ENCODE measurements around the gene NCKAP5L. TPM values are rescaled to one million over a fixed set of nuclear protein-coding genes. Genes with fewer than 3 reads are reported as not detected.

The NCKAP5L gene
- total RNA-seq, 6 donors from 2014 or later: 21.1 to 58.9 (median 30.8) TPM

- no peak for DNase-seq
These were observed 24.3 kb downstream of the NCKAP5L start for GRCh38 chr12:49803693-49804450.

GRCh38 chr12:49801141-49802063, 26.8 kb downstream of the NCKAP5L start:
- no peak for DNase-seq
- WGBS, 2 donors: 88 to 91% methylated on average over 15 to 17 of the region's 17 CpGs
- Histone ChIP-seq H3K9me3 (no peaks in the 10 kb centered on the region), H3K36me3 (peaks cover 0 to 89% (median 83%) of the 10 kb centered on the region in 4 donors), H3K27ac (no peak overlapping the region), H3K27me3 (no peaks in the 10 kb centered on the region), H3K4me1 (no peaks in the 10 kb centered on the region), H3K4me3 (no peak overlapping the region)
- TF ChIP-seq CTCF (IDR thresholded peaks at IDR 0.05) (no peak), POLR2A (IDR thresholded peaks at IDR 0.05) (no peak), POLR2AphosphoS5 (IDR thresholded peaks at IDR 0.05) (no peak), EP300 (IDR thresholded peaks at IDR 0.05) (no peak)
- peak in 1 of 2 donors; percentile 25 for ATAC-seq (ENCODE audit: low FRiP score in 2 of 2)

More at GRCh38 chr12:49803693-49804450, 24.3 kb downstream of the NCKAP5L start:
- H3K9me3 ChIP-seq: no peaks in the 10 kb centered on the region
- no peak overlapping the region for H3K4me3 ChIP-seq
- WGBS, 2 donors: 88 to 91% methylated on average over 10 to 12 of the region's 12 CpGs
- no peak for ATAC-seq (ENCODE audit: low FRiP score in 2 of 2)
- no peaks in the 10 kb centered on the region for H3K27me3 ChIP-seq
- TF ChIP-seq POLR2AphosphoS5 (IDR thresholded peaks at IDR 0.05): no peak
- TF ChIP-seq POLR2A (IDR thresholded peaks at IDR 0.05): no peak
- TF ChIP-seq CTCF (IDR thresholded peaks at IDR 0.05): no peak
- no peak for TF ChIP-seq EP300 (IDR thresholded peaks at IDR 0.05)
- H3K36me3 ChIP-seq: peaks cover 0 to 67% (median 61%) of the 10 kb centered on the region in 4 donors
- H3K4me1 ChIP-seq: peaks cover 6 to 13% (median 8%) of the 10 kb centered on the region in 4 donors
- H3K27ac ChIP-seq: no peak overlapping the region

- TF ChIP-seq EP300 (IDR thresholded peaks at IDR 0.05) (no peak), POLR2A (IDR thresholded peaks at IDR 0.05) (no peak), POLR2AphosphoS5 (IDR thresholded peaks at IDR 0.05) (no peak), CTCF (IDR thresholded peaks at IDR 0.05) (no peak)
- no peaks in the 10 kb centered on the region for H3K4me1 ChIP-seq
- WGBS, 2 donors: 82 to 85% methylated on average over 8 to 11 of the region's 11 CpGs
- DNase-seq: no peak
- ATAC-seq (ENCODE audit: low FRiP score in 2 of 2): peak in 1 of 2 donors; percentile 7
- no peaks in the 10 kb centered on the region for H3K9me3 ChIP-seq
- H3K27me3 ChIP-seq: no peaks in the 10 kb centered on the region
- H3K4me3 ChIP-seq: no peak overlapping the region
- H3K36me3 ChIP-seq: peaks cover 0 to 92% (median 86%) of the 10 kb centered on the region in 4 donors
- no peak overlapping the region for H3K27ac ChIP-seq
These were observed 27.6 kb downstream of the NCKAP5L start for GRCh38 chr12:49800421-49801140.

- Histone ChIP-seq H3K27ac (no peak overlapping the region), H3K4me3 (no peak overlapping the region), H3K9me3 (no peaks in the 10 kb centered on the region), H3K36me3 (peaks cover 0 to 88% (median 78%) of the 10 kb centered on the region in 4 donors), H3K4me1 (no peaks in the 10 kb centered on the region), H3K27me3 (no peaks in the 10 kb centered on the region)
- TF ChIP-seq EP300 (IDR thresholded peaks at IDR 0.05): no peak
- TF ChIP-seq POLR2AphosphoS5 (IDR thresholded peaks at IDR 0.05): no peak
- TF ChIP-seq POLR2A (IDR thresholded peaks at IDR 0.05): no peak
- no peak for TF ChIP-seq CTCF (IDR thresholded peaks at IDR 0.05)
- DNase-seq (no peak), ATAC-seq (ENCODE audit: low FRiP score in 2 of 2) (no peak)
- WGBS, 2 donors: 82 to 95% methylated on average over 2 of the region's 2 CpGs
These were observed 29.3 kb downstream of the NCKAP5L start for GRCh38 chr12:49798934-49799333.
